ENCODE results near the gene PSORS1C1. TPM values are rescaled to one million over a fixed set of nuclear protein-coding genes. Genes with fewer than 3 reads are reported as not detected.
"Not testable (repeated sequence)": the region's sequence is repeated elsewhere in the genome, so short reads cannot be mapped to it uniquely, and the experiment has no call there.

The PSORS1C1 gene
- polyA plus RNA-seq, 6 donors from 2014 or later: not detected

GRCh38 chr6:31186052-31186734, 71.6 kb downstream of the PSORS1C1 start:
- Mint-ChIP-seq H3K4me3 (peak overlapping the region in 5 of 8 donors; percentile 2 to 57 (median 26)), H3K36me3 (no peaks in the 10 kb centered on the region), H3K27me3 (no peaks in the 10 kb centered on the region), H3K27ac (peak overlapping the region; percentile 76 to 99 (median 90)), H3K9me3 (no peaks in the 10 kb centered on the region), H3K4me1 (peaks cover 8 to 23% (median 10%) of the 10 kb centered on the region in 3 donors)
- DNase-seq: no peak
- peak; percentile 32 to 57 for ATAC-seq (ENCODE audit: low read depth in 2 of 2)

GRCh38 chr6:31187780-31188194, 73.2 kb downstream of the PSORS1C1 start:
- no peak overlapping the region for H3K4me3 Mint-ChIP-seq
- DNase-seq: no peak
- no peaks in the 10 kb centered on the region for H3K27me3 Mint-ChIP-seq
- H3K9me3 Mint-ChIP-seq: no peaks in the 10 kb centered on the region
- H3K36me3 Mint-ChIP-seq: no peaks in the 10 kb centered on the region
- peak overlapping the region in 2 of 6 donors; percentile 82 to 90 for H3K27ac Mint-ChIP-seq
- H3K4me1 Mint-ChIP-seq: peaks cover 10 to 28% (median 14%) of the 10 kb centered on the region in 3 donors
- ATAC-seq (ENCODE audit: low read depth in 2 of 2): no peak

GRCh38 chr6:31189223-31189622, 74.6 kb downstream of the PSORS1C1 start:
- not testable (repeated sequence) for H3K4me3 Mint-ChIP-seq; H3K9me3 Mint-ChIP-seq; DNase-seq; ATAC-seq (ENCODE audit: low read depth in 2 of 2); H3K36me3 Mint-ChIP-seq; H3K27ac Mint-ChIP-seq; H3K27me3 Mint-ChIP-seq
- H3K4me1 Mint-ChIP-seq: peaks cover 13 to 32% (median 17%) of the 10 kb centered on the region in 3 donors

Other genes with a start within 250 kb of the PSORS1C1 start
- gene DDR1, start 230.3 kb upstream of the PSORS1C1 start, polyA plus RNA-seq (ENCODE audit: low read depth in 6 of 6): 1 to 10 TPM; 3.6 to 8.0 (median 4.4) TPM
- gene GTF2H4, start 206.6 kb upstream of the PSORS1C1 start, polyA plus RNA-seq (ENCODE audit: low read depth in 6 of 6): 10 to 100 TPM in 3 of 6 donors, 1 to 10 TPM in 3; 7.6 to 11.5 (median 9.6) TPM
- 10 to 100 TPM in 5 of 6 donors, 1 to 10 TPM in 1; 1.2 to 28.4 (median 19.4) TPM for gene VARS2, start 200.6 kb upstream of the PSORS1C1 start, polyA plus RNA-seq (ENCODE audit: low read depth in 6 of 6)
- gene SFTA2, start 182.6 kb upstream of the PSORS1C1 start, polyA plus RNA-seq (ENCODE audit: low read depth in 6 of 6): under 1 TPM in 1 of 6 donors, not detected in 5; 0.38 TPM
- not detected for gene MUCL3, start 173.8 kb upstream of the PSORS1C1 start, polyA plus RNA-seq (ENCODE audit: low read depth in 6 of 6)
- not detected for gene MUC21, start 131.1 kb upstream of the PSORS1C1 start, polyA plus RNA-seq (ENCODE audit: low read depth in 6 of 6)
- not detected for gene MUC22, start 104.3 kb upstream of the PSORS1C1 start, polyA plus RNA-seq (ENCODE audit: low read depth in 6 of 6)
- not detected for gene C6orf15, start 2.2 kb upstream of the PSORS1C1 start, polyA plus RNA-seq (ENCODE audit: low read depth in 6 of 6)
- not detected for gene CDSN, start 5.6 kb downstream of the PSORS1C1 start, polyA plus RNA-seq (ENCODE audit: low read depth in 6 of 6)
- not detected for gene PSORS1C2, start 24.3 kb downstream of the PSORS1C1 start, polyA plus RNA-seq (ENCODE audit: low read depth in 6 of 6)
- 1 to 10 TPM; 2.6 to 6.1 (median 4.5) TPM for gene CCHCR1, start 43.0 kb downstream of the PSORS1C1 start, polyA plus RNA-seq (ENCODE audit: low read depth in 6 of 6)
- 10 to 100 TPM in 4 of 6 donors, 1 to 10 TPM in 2; 8.4 to 12.3 (median 11.5) TPM for gene TCF19, start 43.8 kb downstream of the PSORS1C1 start, polyA plus RNA-seq (ENCODE audit: low read depth in 6 of 6)
- under 1 TPM in 2 of 6 donors, not detected in 4; 0.25 to 0.40 TPM for gene POU5F1, start 55.9 kb downstream of the PSORS1C1 start, polyA plus RNA-seq (ENCODE audit: low read depth in 6 of 6)
- gene HLA-C, start 157.3 kb downstream of the PSORS1C1 start, polyA plus RNA-seq (ENCODE audit: low read depth in 6 of 6): 1,000 to 10,000 TPM in 5 of 6 donors, 100 to 1,000 TPM in 1; 882 to 1,808 (median 1,469) TPM
- gene HLA-B, start 242.4 kb downstream of the PSORS1C1 start, polyA plus RNA-seq (ENCODE audit: low read depth in 6 of 6): 1,000 to 10,000 TPM; 3,795 to 6,657 (median 6,196) TPM